NCI-H2107 treated with DMSO at 0.1 percent for 48 hours (cell line): Measurements from ENCODE around the gene MAP3K1.
"Not testable (repeated sequence)": the region's sequence is repeated elsewhere in the genome, so short reads cannot be mapped to it uniquely, and the experiment has no call there.

Source experiments
- DNase-seq: peaks from one replicate; lab custom pipeline; 2025; ENCODE audit not compliant: unreplicated experiment; lab: John Stamatoyannopoulos, UW

MAP3K1 gene

GRCh38 chr5:56814963-56815657 is at the start of gene MAP3K1:
MAP3K1 (plus strand) TSS chr5:56815549; CDS start chr5:56815574, 25 bp downstream.
- no peak for DNase-seq

GRCh38 chr5:56766926-56767325 is 48.4 kb upstream of the MAP3K1 start:
- no peak for DNase-seq

- no peak for DNase-seq
Measured at GRCh38 chr5:56769875-56770604, 45.3 kb upstream of the MAP3K1 start.

GRCh38 chr5:56772767-56773166 is 42.6 kb upstream of the MAP3K1 start:
- no peak for DNase-seq

- no peak for DNase-seq
Measured at GRCh38 chr5:56774957-56775356, 40.4 kb upstream of the MAP3K1 start.

- DNase-seq: not testable (repeated sequence)
Measured at GRCh38 chr5:56776212-56776846, 39.0 kb upstream of the MAP3K1 start.

- no peak for DNase-seq
Measured at GRCh38 chr5:56783261-56783660, 32.1 kb upstream of the MAP3K1 start.

- DNase-seq: no peak
Measured at GRCh38 chr5:56786346-56786745, 29.0 kb upstream of the MAP3K1 start.

- no peak for DNase-seq
Measured at GRCh38 chr5:56791396-56791795, 24.0 kb upstream of the MAP3K1 start.

- no peak for DNase-seq
Measured at GRCh38 chr5:56798521-56798920, 16.8 kb upstream of the MAP3K1 start.

GRCh38 chr5:56800186-56800585 is 15.2 kb upstream of the MAP3K1 start:
- no peak for DNase-seq

- no peak for DNase-seq
Measured at GRCh38 chr5:56801256-56801655, 14.1 kb upstream of the MAP3K1 start.

GRCh38 chr5:56802205-56802604 is 13.1 kb upstream of the MAP3K1 start:
- no peak for DNase-seq

- no peak for DNase-seq
Measured at GRCh38 chr5:56803025-56803424, 12.3 kb upstream of the MAP3K1 start.

- DNase-seq: no peak
Measured at GRCh38 chr5:56803894-56804293, 11.5 kb upstream of the MAP3K1 start.

- DNase-seq: no peak
Measured at GRCh38 chr5:56807679-56808078, 7.7 kb upstream of the MAP3K1 start.

- DNase-seq: no peak
Measured at GRCh38 chr5:56808211-56808610, 7.1 kb upstream of the MAP3K1 start.

GRCh38 chr5:56810826-56811225 is 4.5 kb upstream of the MAP3K1 start:
- DNase-seq: no peak

- DNase-seq: peak; percentile 59
Measured at GRCh38 chr5:56812110-56812509, 3.2 kb upstream of the MAP3K1 start.

GRCh38 chr5:56813302-56813701 is 2.0 kb upstream of the MAP3K1 start:
- no peak for DNase-seq

- no peak for DNase-seq
Measured at GRCh38 chr5:56814361-56814962, 887 bp upstream of the MAP3K1 start.
